OCI-LY7 (cell line): ENCODE results near the gene NPDC1. TPM values are rescaled to one million over a fixed set of nuclear protein-coding genes. Genes with fewer than 3 reads are reported as not detected.
A peak's percentile ranks its signal among the peaks of the same experiment; 100 is the strongest.

ENCODE experiments used
- BruUV-seq: library from RNA; stranded (reverse); fragments of 400-500 nt; replicated peaks from 2 replicates; lab custom pipeline; 2021; lab: Mats Ljungman, UMichigan
- CTCF ChIA-PET: fragments of 300-600 bp; sonication (Branson Sonifier 250); formaldehyde crosslinking; loops from one replicate; lab custom pipeline; 2022; ENCODE audit warnings: antibody characterized with exemption; ENCODE audit not compliant: unreplicated experiment; lab: Charles Lee
- POLR2A ChIA-PET: fragments of 300-600 bp; sonication (Branson Sonifier 250); formaldehyde crosslinking; loops from one replicate; lab custom pipeline; 2022; ENCODE audit warnings: antibody characterized with exemption; lab: Charles Lee
- DNase-seq: peaks from one replicate; pipeline ENCODE4 v3.0.0-alpha.2; 2015; ENCODE audit warnings: low spot score
- H2AFZ ChIP-seq: fragments of 200-600 bp; sonication (generic), shearing (Covaris generic); 2 replicates; pipeline ENCODE4 v1.6.1; 2014; ENCODE audit warnings: mild to moderate bottlenecking, antibody characterized with exemption, low read length, moderate library complexity
- H3K27ac ChIP-seq: fragments of 200-600 bp; sonication (generic); 2 replicates; pipeline ENCODE4 v1.5.1; 2014; ENCODE audit warnings: mixed run types, low read depth, mild to moderate bottlenecking, moderate library complexity, low read length, inconsistent platforms; ENCODE audit not compliant: poor library complexity, severe bottlenecking
- H3K36me3 ChIP-seq: fragments of 200-600 bp; sonication (generic); 2 replicates; pipeline ENCODE4 v1.6.1; 2014; ENCODE audit warnings: mild to moderate bottlenecking, antibody characterized with exemption, low read length, moderate library complexity, mixed read lengths; ENCODE audit not compliant: insufficient read depth
- H3K4me1 ChIP-seq: fragments of 200-600 bp; sonication (generic); 2 replicates; pipeline ENCODE4 v1.5.1; 2014; ENCODE audit warnings: mild to moderate bottlenecking, low read length; ENCODE audit not compliant: insufficient read depth, poor library complexity, severe bottlenecking
- H3K4me2 ChIP-seq: fragments of 200-600 bp; sonication (generic); 2 replicates; pipeline ENCODE4 v1.6.1; 2014; ENCODE audit warnings: mild to moderate bottlenecking, low read length
- H3K4me3 ChIP-seq: fragments of 200-600 bp; sonication (generic); 2 replicates; pipeline ENCODE4 v1.5.1; 2014; ENCODE audit warnings: mild to moderate bottlenecking, low read depth, low read length; ENCODE audit not compliant: poor library complexity, severe bottlenecking
- H3K79me2 ChIP-seq: fragments of 200-600 bp; sonication (generic); 2 replicates; pipeline ENCODE4 v1.6.1; 2016; ENCODE audit warnings: low read depth, mild to moderate bottlenecking, low read length, moderate library complexity, mixed read lengths; ENCODE audit not compliant: insufficient read depth
- H3K9me2 ChIP-seq: fragments of 200-600 bp; sonication (generic); 2 replicates; pipeline ENCODE4 v1.6.1; 2016; ENCODE audit warnings: mild to moderate bottlenecking, low read length, mixed read lengths; ENCODE audit not compliant: insufficient read depth
- H3K9me3 ChIP-seq: fragments of 200-600 bp; sonication (generic); 2 replicates; pipeline ENCODE4 v1.6.1; 2014; ENCODE audit warnings: mild to moderate bottlenecking, mixed run types, low read length, mixed read lengths
- H4K20me1 ChIP-seq: fragments of 200-600 bp; sonication (generic); 2 replicates; pipeline ENCODE4 v1.6.1; 2014; ENCODE audit warnings: mild to moderate bottlenecking, antibody characterized with exemption, low read length, moderate library complexity, mixed read lengths; ENCODE audit not compliant: insufficient read depth
- EZH2phosphoT487 ChIP-seq: fragments of 200-600 bp; sonication (generic); IDR thresholded peaks from 2 replicates; pipeline ENCODE4 v1.6.1; 2018; ENCODE audit warnings: low read depth, borderline replicate concordance, mild to moderate bottlenecking, mixed run types, antibody characterized with exemption, low read length, moderate library complexity, mixed read lengths
- intact Hi-C: fragments of 100-400 bp; cut with micrococcal nuclease; formaldehyde crosslinking; loops from one replicate; pipeline ENCODE4 v1.10.0; 2022; ENCODE audit not compliant: unreplicated experiment
- total RNA-seq, 2 experiments: library from RNA; depleted of rRNA in 1 of 2; stranded (reverse); fragments of >200 nt in 1 of 2; shearing (Covaris generic) in 1 of 2; gene quantifications; 2 replicates each; pipeline ENCODE4 v1.2.3, GENCODE V29; 2014 to 2022
- TF ChIP-seq, protein P1 (sequence below): fragments of 200-600 bp; sonication (generic); conservative IDR thresholded peaks from 2 replicates; pipeline ENCODE4 v1.5.1; 2014; ENCODE audit warnings: mild to moderate bottlenecking, antibody characterized with exemption, low read length, moderate library complexity, mixed read lengths

The NPDC1 gene
- total RNA-seq, 2 experiments from 2014 or later = 0.32 to 0.38 TPM

DNA sequence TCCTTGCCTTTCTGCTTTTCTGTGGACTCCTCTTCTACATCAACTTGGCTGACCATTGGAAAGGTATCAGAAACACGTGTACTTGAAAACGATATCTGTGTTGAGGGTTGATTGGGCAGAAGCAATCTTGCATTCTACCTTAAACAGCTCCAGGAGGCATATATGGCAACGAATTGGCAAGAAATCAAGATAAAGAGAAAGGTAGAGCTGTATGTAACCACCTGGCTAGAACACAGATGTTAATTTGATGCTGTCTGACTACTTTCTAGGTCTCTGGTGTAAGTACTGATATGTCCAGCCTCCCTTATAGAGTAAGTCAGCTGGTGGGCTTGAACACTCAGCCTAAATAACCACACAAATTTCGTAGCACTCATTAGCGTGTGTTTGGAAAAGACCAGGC lies 42.1 kb upstream of the NPDC1 start:
- Histone ChIP-seq H3K79me2 (peaks cover 6% of the 10 kb centered on the region; the same call in 1 of the 2 replicates), H3K36me3 (peaks cover 12% of the 10 kb centered on the region; the same call in 1 of the 2 replicates), H3K9me3 (no peaks in the 10 kb centered on the region), H3K4me1 (peaks cover 24% of the 10 kb centered on the region), H3K27ac (no peak overlapping the region), H3K4me2 (peak overlapping the region; percentile 83), H3K9me2 (no peaks in the 10 kb centered on the region), H3K4me3 (peak overlapping the region; percentile 77), H4K20me1 (no peaks in the 10 kb centered on the region), H2AFZ (no peak overlapping the region)
- BruUV-seq = TSS peak; percentile 62
- ChIA-PET CTCF (interaction anchor here (0.7 kb wide), 1 partner anchor 21 kb away, joined by 3 read pairs; no protein-coding TSS in a partner anchor), POLR2A (interaction anchor here (1.1 kb wide), 1 partner anchor 18 kb away, joined by 5 read pairs; the partner anchor contains the start of gene SAPCD2)
- intact Hi-C loops = no loop called here
- TF ChIP-seq, protein P1, sequence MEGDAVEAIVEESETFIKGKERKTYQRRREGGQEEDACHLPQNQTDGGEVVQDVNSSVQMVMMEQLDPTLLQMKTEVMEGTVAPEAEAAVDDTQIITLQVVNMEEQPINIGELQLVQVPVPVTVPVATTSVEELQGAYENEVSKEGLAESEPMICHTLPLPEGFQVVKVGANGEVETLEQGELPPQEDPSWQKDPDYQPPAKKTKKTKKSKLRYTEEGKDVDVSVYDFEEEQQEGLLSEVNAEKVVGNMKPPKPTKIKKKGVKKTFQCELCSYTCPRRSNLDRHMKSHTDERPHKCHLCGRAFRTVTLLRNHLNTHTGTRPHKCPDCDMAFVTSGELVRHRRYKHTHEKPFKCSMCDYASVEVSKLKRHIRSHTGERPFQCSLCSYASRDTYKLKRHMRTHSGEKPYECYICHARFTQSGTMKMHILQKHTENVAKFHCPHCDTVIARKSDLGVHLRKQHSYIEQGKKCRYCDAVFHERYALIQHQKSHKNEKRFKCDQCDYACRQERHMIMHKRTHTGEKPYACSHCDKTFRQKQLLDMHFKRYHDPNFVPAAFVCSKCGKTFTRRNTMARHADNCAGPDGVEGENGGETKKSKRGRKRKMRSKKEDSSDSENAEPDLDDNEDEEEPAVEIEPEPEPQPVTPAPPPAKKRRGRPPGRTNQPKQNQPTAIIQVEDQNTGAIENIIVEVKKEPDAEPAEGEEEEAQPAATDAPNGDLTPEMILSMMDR = no peak
- TF ChIP-seq EZH2phosphoT487 = no peak
- no peak for DNase-seq

GRCh38 chr9:137087409-137087925 lies 41.5 kb upstream of the NPDC1 start:
- intact Hi-C loops = loop anchor here (2.0 kb wide), 1 partner anchor 63 kb away; no protein-coding TSS in a partner anchor
- Histone ChIP-seq H4K20me1 (no peaks in the 10 kb centered on the region), H3K36me3 (peaks cover 8% of the 10 kb centered on the region; the same call in 1 of the 2 replicates), H2AFZ (peak overlapping the region; percentile 62), H3K27ac (peak overlapping the region; percentile 53), H3K79me2 (peaks cover 6% of the 10 kb centered on the region; the same call in 1 of the 2 replicates), H3K4me3 (peak overlapping the region; percentile 77), H3K9me2 (no peaks in the 10 kb centered on the region), H3K4me1 (peaks cover 24% of the 10 kb centered on the region), H3K9me3 (no peaks in the 10 kb centered on the region), H3K4me2 (peak overlapping the region; percentile 83)
- TF ChIP-seq, protein P1 = no peak
- TF ChIP-seq EZH2phosphoT487 = no peak
- ChIA-PET POLR2A (interaction anchor here (0.9 to 1.6 kb wide), 6 partner anchors 9 to 114 kb away, joined by 3 to 13 read pairs (median 5); partner anchors contain the start of genes SAPCD2, TPRN and UAP1L1), CTCF (interaction anchor here (1.3 kb wide), 1 partner anchor 19 kb away, joined by 6 read pairs; no protein-coding TSS in a partner anchor)
- BruUV-seq = no TSS peak
- DNase-seq = peak; percentile 37
